ENCODE results near the gene OR10D3. TPM values are rescaled to one million over a fixed set of nuclear protein-coding genes. Genes with fewer than 3 reads are reported as not detected.
"Not testable (repeated sequence)": the region's sequence is repeated elsewhere in the genome, so short reads cannot be mapped to it uniquely, and the experiment has no call there.

The OR10D3 gene, protein sequence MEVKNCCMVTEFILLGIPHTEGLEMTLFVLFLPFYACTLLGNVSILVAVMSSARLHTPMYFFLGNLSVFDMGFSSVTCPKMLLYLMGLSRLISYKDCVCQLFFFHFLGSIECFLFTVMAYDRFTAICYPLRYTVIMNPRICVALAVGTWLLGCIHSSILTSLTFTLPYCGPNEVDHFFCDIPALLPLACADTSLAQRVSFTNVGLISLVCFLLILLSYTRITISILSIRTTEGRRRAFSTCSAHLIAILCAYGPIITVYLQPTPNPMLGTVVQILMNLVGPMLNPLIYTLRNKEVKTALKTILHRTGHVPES
- not detected for polyA plus RNA-seq (ENCODE audit: insufficient read length in 4 of 4)

DNA sequence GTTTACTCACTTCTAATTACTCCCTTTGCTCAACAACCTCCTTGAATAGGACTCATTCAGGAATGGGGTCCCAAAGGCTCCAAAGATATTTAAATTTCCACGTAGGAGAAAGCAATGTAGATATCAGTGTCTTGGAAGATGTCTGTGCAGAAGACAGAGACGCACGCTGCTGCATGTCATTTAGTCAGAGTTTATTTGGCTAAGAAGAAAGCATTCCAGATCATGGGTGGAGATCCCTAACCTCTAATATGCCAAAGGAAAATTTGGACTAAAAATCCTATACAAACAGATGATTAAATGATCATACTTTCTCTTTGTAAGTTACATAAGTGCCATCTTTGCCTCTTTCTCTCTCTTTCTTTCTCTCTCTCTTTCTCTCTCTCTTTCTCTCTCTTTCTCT is at the start of gene OR10D3:
Gene OR10D3 (plus strand): TSS at position 278 of the 400 bp plus-strand sequence. CDS start 1,925 bp downstream, outside the sequence.
- DNase-seq (ENCODE audit: low read depth in 4 of 4, low spot score in 3 of 4), result no peak

DNA sequence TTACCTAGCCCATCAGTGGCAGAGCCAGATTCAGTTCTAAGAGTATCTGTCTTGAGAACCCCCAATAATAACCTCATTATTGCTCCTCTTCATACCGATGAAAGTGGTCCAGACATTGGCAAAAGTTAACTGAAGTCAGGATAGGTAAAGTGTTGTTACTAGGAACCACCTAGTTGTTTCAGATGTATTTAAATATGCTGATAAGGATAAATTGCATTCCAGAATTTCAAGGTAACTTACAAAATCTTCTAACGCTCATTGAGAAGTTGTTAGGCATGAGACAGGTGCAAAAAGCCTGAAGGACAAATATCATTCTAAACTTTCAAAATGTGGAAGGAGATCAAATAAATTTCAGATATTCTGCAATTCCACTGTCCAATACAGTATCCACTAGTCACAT is 40.1 kb upstream of the OR10D3 start:
- DNase-seq (ENCODE audit: low read depth in 4 of 4, low spot score in 3 of 4), result no peak

DNA sequence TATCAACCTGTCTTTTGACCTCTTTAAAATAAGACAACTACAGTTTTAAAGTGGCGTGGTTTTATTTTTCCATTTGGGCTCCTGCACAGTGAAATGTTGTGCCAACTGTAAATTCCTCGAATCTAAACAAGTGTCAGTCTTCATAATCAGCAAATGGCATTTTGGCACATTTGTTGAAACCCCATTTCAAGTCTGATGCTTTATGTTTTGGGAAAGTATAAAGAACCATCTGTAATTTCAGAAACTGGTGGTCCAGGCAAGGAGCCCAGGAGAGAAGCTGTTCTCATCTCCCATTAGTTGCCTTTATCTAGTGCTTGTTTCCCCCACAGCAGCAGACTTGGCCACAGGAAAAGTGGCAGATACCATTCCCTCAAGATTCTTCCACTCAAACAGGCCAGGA is 35.2 kb upstream of the OR10D3 start:
- DNase-seq (ENCODE audit: low read depth in 4 of 4, low spot score in 3 of 4), result no peak

DNA sequence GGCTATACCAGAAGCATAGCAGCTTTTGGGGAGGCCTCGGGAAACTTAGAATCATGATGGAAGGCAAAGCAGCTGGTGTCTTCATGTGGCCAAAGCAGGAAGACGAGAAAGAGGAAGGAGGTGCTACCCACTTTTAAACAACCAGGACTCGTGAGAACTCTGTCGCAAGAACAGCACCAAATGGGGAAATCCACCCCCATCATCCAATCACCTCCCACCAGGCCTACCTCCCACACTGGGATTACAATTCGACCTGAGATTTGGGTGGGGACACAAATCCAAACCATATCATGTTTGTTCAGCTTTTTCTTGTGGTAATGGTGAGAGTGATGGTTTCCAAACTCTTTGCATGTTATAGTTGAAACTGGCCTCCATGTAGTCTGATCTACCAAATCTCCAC is 32.5 kb upstream of the OR10D3 start:
- no peak for DNase-seq (ENCODE audit: low read depth in 4 of 4, low spot score in 3 of 4)

DNA sequence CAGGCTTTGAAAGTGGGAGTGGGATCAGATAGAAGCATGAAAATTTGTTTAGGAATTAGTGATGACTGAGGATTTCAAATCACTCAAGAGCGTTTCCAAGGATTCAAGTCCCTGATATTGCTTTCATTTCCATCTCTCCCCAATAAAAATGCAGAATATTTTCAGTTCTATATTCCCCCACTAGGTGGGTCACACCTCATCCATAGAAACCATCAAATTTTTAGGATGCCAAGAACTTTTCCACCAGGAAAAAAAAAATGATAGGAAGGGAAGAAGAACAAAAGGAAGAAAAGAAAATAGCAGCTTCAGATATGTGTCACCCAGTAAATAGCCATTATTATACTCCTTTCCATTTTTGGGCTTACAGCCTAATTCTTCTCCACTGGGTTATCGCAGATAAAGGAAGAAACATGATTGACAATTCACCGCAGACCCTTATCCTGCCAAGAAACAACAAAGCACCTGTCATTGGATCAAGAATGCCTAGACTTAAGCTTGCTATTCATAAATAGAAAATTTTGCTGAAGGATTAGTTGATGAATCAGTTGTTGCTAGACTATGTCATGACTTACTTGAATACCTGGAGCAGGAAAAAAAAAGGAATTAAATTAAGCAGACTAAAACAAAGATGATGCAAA is 30.3 kb upstream of the OR10D3 start:
- no peak for DNase-seq (ENCODE audit: low read depth in 4 of 4, low spot score in 3 of 4)

DNA sequence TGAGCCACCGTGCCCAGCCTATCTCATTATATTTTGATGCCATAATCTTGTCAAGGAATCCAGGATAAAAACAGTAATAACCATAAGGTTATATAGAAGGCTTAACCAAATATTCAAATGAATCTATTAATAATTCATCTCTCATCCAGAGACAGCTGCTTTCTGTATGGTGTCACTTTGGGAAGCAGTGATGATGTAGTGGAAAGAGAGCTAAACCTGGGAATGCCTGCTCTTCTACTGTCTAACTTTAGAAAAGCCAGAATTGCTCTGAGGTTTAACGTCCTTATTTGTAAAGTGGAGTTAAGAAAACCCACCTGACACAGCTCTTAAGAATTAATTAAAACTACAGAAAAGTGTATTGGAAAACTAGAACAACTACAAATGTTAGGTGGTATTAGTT is 29.3 kb upstream of the OR10D3 start:
- DNase-seq (ENCODE audit: low read depth in 4 of 4, low spot score in 3 of 4), result no peak

DNA sequence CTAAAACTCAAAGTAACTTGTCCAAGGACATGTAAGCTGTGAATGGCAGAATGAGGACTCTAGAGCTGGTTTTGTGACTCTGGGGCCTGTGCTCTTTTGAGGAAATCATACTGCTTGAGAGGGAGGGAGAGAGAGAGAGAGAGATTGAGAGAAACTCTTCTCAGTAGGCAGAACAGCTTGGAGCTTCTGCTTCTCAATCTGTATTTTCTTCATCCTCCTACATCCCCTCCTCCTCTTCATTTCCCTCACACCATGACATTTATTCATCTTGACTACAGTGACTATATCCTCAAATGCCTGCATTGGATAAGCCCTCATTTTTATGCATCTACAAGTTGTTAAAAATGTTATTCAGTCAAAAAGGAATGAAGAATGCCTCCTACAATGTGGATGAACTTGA is 23.7 kb upstream of the OR10D3 start:
- no peak for DNase-seq (ENCODE audit: low read depth in 4 of 4, low spot score in 3 of 4)

DNA sequence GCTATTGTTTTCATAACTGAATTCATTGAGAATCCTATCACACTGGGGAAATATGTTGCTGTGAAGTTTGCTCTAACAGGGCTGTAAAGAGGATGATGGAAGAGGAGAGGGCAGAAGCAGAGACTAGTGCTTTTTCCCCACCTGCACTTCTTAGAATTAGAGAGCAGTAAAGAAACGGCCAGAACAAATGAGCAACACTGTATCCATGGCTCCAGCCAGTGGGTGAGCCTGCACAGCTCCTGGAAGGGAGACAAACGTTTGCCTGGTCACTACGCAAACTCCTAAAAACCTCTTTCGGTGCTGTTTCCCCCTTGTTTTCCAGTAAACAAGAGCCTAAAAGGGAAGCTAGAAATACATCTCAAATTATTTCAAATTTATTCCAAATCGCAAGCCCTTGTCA is 22.2 kb upstream of the OR10D3 start:
- DNase-seq (ENCODE audit: low read depth in 4 of 4, low spot score in 3 of 4), result no peak

DNA sequence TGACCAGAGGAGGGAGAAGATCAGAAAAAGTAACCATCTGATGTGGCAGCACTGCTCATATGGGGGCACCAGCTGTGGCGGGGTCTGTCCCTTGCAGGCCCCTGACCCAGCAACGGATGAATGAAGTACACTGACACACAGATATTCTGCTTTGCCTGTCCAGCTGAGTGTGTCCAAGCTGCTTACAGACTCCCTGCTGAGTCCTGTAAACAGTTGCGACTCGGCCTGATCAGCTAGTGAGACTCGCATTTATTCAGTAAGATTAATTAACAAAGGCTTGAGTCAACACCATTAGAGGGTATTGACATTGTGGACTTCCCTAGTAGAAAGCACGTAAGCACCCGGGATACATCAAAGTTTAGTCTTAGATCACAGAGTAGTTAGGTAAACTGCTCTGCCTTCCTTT is 15.3 kb upstream of the OR10D3 start:
- no peak for DNase-seq (ENCODE audit: low read depth in 4 of 4, low spot score in 3 of 4)

DNA sequence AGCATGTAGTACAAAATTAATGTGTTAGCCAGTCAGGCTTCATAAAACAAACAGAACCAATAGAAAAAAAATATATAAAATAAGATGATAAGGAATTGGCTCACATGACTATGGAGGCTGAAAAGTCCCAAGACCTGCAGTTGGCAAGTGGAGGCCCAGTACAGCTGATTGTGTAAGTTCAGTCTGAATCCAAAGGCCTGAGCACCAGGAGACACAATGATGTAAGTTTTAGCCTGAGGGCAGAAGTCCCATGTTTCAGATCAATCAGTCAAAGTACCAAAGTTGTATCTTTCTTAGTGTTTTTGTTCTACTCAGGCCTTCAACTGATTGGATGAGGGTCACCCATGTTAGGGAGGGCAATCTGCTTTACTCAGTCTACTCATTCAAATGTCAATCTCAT is 14.3 kb upstream of the OR10D3 start:
- DNase-seq (ENCODE audit: low read depth in 4 of 4, low spot score in 3 of 4), result no peak

DNA sequence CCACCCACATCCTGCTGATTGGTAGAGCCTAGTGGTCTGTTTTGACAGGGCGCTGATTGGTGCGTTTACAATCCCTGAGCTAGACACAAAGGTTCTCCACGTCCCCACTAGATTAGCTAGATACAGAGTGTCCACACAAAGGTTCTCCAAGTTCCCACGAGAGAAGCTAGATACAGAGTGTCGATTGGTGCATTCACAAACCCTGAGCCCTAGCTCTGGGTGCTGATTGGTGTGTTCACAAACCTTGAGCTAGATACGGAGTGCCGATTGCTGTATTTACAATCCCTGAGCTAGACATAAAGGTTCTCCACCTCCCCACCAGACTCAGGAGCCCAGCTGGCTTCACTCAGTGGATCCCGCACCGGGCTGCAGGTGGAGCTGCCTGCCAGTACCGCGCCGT is 12.8 kb upstream of the OR10D3 start:
- DNase-seq (ENCODE audit: low read depth in 4 of 4, low spot score in 3 of 4), result not testable (repeated sequence)

DNA sequence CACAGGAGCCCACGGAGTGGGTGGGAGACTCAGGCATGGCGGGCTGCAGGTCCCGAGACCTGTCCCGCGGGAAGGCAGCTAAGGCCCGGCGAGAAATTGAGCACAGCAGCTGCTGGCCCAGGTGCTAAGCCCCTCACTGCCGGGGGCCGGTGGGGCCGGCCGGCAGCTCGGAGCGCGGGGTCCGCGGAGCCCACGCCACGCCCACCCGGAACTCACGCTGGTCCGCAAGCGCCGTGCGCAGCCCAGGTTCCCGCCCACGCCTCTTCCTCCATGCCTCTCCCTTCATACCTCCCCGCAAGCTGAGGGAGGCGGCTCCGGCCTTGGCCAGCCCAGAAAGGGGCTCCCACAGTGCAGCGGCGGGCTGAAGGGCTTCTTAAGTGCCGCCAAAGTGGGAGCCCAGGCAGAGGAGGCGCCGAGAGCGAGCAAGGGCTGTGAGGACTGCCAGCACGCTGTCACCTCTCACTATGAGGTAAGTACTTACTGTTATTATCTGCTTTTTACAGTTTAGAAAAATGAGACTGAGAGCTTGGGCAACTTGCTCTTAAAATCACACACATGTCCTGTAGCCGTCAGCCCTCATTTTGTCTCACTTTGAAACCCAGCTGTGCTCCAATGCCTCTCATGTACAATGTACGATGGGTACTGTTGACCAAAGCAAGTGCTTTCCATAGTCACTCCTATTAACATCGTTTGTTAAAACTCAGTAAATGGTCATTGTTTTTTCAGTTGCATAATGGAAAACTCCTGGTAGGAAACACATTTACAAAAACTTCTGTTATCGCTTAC is 12.2 kb upstream of the OR10D3 start:
- DNase-seq (ENCODE audit: low read depth in 4 of 4, low spot score in 3 of 4), result no peak

DNA sequence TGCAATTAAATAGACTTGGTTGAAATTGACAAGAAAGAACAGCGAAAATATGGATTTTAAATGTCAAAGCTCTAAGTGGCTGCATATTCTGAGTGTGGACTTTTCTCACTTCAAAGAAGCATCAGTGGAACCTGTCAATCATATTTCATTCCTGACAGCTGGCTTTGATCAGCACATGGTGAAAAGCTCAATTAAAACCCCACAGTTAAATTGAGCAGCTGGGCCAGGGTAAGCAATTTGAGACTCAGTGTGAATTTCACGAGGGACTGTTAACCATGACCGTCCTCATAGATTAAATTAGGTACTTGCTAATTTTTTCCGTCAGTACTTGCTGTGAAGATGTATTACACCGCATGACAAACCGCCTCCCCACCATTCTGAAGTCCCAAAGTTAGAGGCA is 11.0 kb upstream of the OR10D3 start:
- DNase-seq (ENCODE audit: low read depth in 4 of 4, low spot score in 3 of 4), result no peak

DNA sequence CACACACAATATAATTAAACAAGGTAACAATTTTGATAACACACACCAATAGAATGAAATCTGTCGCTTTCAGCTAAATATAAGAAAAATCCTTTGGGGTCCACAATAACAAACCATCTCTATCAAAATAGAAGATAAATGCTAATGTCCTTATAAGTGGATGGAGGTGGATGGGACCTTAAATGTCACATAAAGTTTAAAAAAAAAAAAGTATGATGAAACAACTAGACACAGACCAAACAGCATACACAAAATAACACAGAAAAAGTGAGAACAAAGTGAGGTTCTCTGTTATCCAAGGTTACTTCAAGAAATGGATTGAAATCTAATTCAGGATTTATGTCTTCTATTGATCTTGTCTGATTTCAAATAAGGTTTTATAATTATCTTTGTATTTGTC is 10.5 kb upstream of the OR10D3 start:
- no peak for DNase-seq (ENCODE audit: low read depth in 4 of 4, low spot score in 3 of 4)

DNA sequence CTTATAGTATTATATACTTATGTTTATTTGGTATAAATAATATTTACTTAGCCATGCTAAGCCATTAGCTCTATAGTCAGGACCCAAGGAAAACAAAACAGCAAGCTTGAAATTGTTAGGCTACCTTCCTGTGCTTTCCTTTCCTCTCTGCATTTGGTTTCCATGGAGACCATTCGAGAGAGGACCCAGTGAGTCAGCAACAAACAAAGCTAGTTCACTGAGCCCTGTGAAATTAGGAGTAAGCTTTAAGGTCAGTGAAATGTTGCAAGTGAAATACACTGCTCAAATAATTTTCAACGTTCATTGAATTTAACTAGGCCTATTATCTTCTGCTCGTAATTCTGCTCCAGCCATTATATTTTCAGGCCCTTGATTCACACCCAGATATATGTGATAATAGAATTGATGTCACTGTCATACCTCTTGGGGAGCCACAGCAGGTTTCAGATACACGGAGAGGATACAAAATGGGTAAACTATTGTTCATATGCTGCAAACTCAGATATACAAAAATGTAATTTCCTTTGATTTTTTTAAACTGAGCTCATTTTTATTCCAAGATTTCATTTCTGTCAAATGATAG is 9.1 kb upstream of the OR10D3 start:
- peak in 1 of 4 donors; percentile 12 for DNase-seq (ENCODE audit: low read depth in 4 of 4, low spot score in 3 of 4)

DNA sequence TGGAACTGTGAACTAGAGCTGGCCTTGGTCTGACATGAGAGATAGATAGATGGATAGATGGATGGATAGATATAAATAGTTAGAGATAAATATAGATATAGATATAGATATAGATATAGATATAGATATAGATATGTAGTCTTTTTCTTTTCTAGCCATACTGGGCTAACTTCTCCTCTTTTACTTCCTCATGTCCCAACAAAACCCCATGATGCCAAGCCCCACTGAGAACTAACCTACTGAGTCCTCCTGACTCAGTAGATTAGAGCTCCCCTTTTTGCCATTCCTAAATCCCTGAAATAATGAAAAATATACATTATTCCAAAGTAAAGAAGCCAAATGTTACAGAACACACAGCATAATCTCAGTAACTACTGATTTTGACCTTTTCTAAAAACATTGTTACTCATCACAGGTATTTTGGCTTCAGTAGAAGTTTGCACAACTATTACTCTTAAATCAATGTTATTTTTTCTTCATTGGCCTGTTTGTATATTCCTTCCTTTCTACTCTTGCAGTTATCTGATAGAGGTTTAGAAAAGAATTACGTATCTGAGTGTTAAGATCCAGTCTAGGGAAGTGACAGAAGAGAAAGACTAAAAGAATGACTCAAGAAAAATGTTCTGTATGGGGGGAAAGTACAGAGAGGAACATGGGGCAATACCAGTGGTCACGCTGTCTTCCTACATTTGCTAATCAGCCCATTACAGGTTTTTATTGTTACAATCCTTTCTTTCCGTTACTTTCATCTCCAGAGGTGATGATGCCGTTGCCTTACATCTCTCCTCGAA is 6.0 kb upstream of the OR10D3 start:
- no peak for DNase-seq (ENCODE audit: low read depth in 4 of 4, low spot score in 3 of 4)

DNA sequence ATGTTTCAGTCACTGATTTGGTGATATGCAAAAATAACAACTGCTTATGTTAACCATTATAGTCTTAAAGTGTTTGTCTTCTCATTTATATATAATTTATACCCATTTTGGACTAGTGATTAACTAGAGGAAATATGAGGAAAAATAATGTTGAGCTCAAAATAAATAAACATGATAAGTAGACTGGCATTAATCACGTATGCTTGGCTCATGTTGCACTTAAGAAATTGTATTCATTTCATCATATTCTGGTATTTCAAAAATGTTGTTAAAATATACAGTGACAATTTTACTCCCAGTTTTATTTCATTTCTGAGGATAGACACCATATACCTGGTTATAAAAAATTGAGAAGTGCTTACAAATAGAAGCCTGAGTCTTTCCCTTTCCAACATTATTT is 3.8 kb upstream of the OR10D3 start:
- DNase-seq (ENCODE audit: low read depth in 4 of 4, low spot score in 3 of 4), result no peak

DNA sequence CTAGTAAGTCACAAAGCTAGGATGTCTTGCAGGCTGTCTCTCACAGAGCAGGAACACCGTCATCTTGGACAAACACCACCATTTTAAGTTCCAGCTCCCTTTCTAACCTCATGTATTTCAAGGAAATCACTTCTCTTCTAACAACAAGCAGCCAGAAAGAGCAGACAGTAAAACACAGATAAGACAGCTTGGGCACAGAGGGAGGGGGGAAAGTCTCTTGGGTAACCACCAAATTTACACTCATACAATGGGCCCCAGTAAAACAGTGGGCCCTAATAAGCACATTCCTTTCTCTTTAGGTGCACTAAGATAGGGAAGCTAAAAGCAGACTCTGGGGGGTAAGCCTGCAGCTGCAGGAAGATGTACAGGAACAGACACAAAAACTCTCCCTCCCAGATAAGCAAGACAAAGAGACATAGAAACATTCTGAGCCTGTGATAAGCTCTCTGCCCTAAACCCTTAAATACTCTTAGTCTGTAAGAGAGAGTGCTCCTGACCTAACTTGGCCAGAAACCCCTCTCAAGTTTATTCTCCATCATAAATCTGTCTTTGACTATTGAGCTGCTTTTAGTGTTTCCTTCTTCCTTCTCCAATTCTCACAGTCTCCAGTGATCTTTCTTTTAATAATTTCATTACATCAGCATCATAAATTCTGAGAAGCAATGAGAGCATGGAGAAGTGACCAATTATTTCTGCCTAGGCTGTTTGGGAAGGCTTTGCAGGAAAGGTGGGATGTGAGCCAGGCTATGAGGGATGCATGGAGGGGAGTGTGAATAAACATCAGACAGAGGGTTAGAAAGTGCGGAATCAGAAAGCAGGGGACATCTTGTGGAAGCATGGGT is 7.4 kb downstream of the OR10D3 start:
- DNase-seq (ENCODE audit: low read depth in 4 of 4, low spot score in 3 of 4), result peak in 3 of 4 donors; percentile 14 to 26 (median 14)

DNA sequence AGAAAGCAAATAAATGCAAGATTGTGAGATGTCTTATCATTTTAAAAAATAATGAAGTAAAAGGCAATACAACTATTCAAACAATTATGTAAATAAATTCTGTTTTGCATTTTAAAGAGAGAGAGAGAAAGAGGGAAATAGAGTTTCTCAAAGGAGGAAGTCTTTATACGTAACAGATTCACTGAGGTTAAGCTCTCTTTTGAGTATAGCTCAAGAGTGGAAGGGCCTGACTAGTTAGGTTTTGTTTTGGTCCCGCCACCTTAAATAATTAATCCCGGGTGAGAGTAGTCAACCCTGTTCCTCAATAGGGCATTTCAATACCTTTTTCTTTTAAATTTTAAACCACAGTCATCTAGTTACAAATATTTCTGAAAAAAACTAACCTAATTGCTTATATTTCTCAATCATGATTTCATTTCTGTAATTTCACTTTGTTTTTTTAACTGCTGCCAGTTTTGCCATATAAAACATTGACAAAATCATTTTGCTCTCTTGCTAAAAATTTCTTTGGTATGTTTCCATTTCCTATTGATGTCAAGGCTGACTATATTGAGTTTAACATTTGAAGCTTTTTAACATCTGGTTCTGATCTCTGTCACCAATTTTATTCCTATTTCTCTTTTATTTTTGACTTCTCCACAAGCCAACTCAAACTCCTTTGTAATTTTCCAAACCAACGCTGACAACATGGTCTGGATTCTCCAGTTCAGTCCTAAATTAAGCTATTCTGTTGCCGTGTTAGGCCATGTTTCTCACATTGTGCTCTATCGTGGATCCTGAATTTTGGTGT is 10.3 kb downstream of the OR10D3 start:
- no peak for DNase-seq (ENCODE audit: low read depth in 4 of 4, low spot score in 3 of 4)
